ENCODE data around the gene OXSR1.

DNA sequence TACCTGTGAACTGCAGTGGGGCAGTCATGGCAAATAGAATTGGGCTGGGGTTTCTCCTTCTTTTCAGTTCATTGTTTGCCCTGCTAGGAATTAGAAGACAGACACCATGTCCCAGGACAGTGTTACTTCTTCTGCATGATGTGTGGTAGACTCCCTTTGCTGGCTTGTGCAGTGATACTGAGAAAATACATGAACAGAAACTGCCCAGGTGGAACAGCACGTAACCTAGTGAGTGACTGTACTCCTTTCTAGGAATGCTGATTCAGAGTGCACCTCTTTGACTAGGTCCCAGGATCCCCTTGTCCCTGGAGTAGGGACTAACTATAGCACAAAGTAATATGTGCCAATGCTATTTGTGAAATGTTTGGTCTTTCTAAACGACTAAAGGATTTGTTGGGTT, 89.5 kb downstream of the OXSR1 start:
- no peak for TF ChIP-seq POLR2AphosphoS5 (IDR thresholded peaks at IDR 0.05)
- TF ChIP-seq, protein P1, sequence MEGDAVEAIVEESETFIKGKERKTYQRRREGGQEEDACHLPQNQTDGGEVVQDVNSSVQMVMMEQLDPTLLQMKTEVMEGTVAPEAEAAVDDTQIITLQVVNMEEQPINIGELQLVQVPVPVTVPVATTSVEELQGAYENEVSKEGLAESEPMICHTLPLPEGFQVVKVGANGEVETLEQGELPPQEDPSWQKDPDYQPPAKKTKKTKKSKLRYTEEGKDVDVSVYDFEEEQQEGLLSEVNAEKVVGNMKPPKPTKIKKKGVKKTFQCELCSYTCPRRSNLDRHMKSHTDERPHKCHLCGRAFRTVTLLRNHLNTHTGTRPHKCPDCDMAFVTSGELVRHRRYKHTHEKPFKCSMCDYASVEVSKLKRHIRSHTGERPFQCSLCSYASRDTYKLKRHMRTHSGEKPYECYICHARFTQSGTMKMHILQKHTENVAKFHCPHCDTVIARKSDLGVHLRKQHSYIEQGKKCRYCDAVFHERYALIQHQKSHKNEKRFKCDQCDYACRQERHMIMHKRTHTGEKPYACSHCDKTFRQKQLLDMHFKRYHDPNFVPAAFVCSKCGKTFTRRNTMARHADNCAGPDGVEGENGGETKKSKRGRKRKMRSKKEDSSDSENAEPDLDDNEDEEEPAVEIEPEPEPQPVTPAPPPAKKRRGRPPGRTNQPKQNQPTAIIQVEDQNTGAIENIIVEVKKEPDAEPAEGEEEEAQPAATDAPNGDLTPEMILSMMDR (IDR thresholded peaks at IDR 0.05): no peak
- no peak for TF ChIP-seq POLR2A (IDR thresholded peaks at IDR 0.05)
- no peak for TF ChIP-seq EP300 (IDR thresholded peaks at IDR 0.05)

Data from stomach (tissue), 4 donors.